HPDE6-E6E7 (cell line): ENCODE data around the gene TFF3.
A peak's percentile ranks its signal among the peaks of the same experiment; 100 is the strongest.

Source experiments
- DNase-seq: peaks from one replicate; pipeline ENCODE4 v3.0.0; 2011; ENCODE audit warnings: missing footprints; ENCODE audit errors: extremely low spot score

The TFF3 gene

GRCh38 chr21:42320791-42321190 lies 5.6 kb upstream of the TFF3 start:
- no peak for DNase-seq

- no peak for DNase-seq
Measured at GRCh38 chr21:42319851-42320572, 4.8 kb upstream of the TFF3 start.

DNA sequence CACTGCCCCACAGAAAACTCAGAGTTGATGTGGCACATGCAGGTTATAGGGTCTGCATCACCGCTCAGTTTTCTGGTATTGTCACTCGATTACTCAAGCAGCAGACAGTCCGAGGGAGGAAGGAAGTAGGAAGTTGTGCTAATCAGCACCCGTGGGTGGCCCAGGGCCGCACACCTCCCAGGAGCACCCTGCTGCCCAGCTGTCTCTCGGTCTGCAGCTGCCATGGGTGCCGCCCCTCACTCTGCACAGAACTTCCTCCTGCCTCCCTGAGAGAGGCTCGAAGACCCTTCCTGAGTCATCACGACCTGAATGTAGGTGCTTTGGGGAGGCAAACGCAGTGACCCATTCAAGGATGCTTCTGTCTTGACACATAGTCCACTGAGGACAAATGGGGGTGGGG lies 4.2 kb upstream of the TFF3 start:
- DNase-seq = no peak

DNA sequence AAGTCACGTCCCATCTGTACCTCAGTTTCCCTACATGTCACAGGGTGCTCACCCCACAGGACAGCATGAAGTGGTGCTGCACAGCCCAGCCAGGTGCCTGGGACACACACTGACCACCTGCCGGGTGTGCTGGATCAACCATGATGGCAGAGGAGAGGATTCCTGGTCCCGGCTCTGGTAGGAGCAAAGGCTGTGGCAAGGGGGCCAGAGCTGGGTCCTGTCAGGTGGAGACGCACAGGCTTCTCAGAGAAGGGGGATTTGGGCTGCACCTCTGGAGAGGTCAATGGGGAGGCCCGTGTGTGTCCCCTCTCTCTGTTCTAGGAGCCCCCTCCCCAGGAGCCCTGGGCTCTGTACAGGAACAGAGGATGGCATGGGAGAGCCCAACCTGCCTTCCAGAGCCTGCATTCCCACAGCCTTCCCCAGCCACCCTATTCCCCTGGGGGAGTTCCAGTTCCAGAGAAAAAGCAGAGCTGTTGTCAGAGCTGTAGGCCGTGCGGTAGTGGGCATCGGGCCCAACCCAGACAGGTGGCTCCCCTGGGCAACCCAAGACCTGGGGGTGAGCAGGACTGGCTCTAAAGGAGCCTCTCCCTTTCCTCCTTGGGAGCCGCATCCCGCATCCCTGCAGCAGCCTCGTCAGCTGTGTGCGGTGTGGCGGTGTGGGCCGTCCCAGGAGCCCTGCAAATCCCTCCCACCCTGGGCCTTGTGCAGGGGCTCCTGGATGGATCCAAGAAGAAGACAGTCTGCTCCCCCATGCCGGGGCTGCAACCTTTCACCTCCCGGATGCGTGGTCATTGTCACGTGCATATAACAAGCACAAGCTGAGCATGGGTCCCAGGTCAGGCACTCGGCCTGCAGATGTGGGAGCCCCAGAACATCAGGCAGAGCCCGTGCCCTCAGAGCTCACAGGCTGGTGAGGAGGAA lies 2.9 kb upstream of the TFF3 start:
- DNase-seq = no peak

DNA sequence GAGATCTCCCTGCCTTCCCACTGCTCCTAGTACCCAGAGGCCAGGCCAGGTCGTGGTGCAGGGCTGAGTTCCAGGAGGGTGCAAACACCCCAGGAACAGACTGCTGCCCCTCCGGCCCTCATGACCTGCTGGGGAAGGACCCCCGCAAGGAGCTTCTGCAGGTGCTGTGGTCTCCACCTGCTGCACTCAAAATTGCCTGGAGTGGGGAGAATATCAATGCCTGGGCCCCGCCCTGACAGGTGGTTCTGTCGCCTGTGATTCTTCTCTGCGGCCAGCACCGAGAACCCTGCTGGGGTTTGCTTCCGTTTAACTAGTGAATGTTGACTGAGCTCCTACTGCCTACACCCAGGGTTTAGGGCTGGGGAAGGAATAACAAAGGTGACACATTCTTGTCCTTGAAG lies 2.1 kb upstream of the TFF3 start:
- DNase-seq = no peak

GRCh38 chr21:42316891-42317290 lies 1.7 kb upstream of the TFF3 start:
- no peak for DNase-seq

DNA sequence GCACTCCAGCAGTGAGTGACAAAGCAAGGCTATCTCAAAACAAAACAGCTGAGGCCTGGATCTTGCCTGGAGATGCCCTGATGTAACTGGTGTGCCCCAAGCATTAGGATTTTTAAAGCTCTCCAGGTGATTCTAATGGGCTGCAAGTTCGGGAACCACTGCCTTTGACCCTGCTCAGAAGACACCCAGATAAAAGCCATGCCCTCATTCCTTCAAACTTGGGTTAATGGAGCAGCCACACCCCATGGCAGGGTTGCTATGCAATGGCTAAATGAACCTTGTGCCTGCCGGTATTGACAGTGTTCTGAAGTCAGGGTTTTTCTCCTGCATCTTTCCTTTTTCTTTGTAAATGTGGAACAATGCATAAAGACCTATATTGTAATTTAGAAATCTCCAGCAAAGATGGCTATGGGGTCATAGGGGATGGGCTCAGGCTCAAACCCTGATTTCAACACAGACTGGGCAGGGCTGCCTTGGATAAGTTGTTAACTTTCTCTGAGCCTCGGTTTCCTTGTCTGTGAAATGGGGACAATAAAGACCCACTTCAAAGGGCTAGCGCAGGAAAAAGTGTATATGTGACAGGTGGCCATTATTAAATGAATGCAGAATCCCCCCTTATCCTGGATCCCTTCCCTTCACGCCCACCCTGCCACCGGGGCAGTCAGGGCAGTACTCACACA lies 453 bp downstream of the TFF3 start:
- no peak for DNase-seq

- no peak for DNase-seq
Measured at GRCh38 chr21:42313501-42313969, 1.7 kb downstream of the TFF3 start.

DNA sequence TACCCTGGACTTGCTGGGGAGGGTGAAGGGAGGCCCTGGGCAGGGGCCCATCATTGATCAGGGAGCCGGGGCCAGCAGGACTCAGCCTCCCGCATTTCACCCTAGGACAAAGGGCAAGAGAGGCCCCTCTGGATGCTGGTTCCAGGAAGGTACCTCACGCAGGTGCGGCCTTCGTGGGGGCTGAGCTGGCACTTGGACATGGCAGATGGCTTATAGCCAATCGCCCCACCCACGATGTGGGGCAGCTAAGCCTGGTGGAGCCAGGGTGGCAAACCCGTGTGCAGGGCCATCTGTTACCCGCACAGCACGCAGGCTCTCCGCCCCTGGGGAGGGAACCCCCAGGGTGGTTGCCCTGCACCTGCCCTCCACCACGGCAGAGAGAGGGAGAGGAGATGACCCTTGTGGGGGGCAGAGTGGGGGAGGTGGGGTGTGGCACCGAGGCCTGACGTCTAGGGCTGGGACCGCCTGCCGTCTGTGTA lies 2.5 kb downstream of the TFF3 start:
- no peak for DNase-seq

GRCh38 chr21:42311816-42312625 lies 3.2 kb downstream of the TFF3 start:
- no peak for DNase-seq

DNA sequence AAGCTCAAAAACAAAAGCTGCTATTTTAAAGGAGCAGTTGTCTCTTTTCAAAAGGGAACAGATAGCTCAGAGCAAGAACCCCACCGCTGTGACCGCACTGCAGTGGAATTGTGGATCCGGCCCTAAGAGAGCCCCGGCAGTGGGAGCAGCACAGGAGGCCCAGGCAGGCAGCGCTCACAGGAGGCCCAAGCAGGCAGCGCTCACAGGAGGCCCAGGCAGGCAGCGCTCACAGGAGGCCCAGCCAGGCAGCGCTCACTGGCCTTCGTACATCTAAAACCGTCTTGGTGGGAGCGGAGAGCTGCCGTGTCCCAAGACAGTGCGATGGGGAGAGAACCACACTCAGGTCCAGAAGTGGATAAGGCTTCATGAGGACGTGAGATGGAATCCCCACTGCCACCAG lies 4.0 kb downstream of the TFF3 start:
- no peak for DNase-seq

- DNase-seq = no peak
Measured at GRCh38 chr21:42310411-42311001, 4.7 kb downstream of the TFF3 start.

DNA sequence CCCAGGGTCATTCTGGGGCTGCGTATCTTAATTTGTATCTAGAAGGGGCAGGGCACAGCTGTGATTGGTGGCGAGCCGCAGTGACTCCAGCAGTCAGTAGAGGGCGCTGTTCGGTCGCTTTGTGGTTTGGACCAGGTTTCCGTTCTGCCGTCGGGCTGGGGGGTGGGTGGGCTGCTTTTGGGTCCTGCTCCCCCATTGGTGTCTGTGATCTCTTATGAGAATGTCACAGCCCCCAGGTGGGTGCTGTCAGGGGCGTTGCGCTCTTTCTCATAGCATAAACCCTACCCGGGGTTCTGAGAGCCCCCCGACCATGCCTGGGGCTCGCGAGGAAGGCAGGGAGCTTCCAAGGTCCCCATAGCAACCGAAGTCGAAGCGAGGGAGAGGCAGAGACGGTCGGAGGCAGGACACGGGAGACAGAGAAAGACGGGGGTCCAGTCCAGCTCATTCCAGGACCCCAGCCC lies 5.4 kb downstream of the TFF3 start:
- DNase-seq = peak; percentile 34

GRCh38 chr21:42308914-42309752 lies 6.1 kb downstream of the TFF3 start:
- DNase-seq = no peak

GRCh38 chr21:42308161-42308913 lies 6.9 kb downstream of the TFF3 start:
- no peak for DNase-seq

- DNase-seq = no peak
Measured at GRCh38 chr21:42307106-42307505, 8.1 kb downstream of the TFF3 start.

DNA sequence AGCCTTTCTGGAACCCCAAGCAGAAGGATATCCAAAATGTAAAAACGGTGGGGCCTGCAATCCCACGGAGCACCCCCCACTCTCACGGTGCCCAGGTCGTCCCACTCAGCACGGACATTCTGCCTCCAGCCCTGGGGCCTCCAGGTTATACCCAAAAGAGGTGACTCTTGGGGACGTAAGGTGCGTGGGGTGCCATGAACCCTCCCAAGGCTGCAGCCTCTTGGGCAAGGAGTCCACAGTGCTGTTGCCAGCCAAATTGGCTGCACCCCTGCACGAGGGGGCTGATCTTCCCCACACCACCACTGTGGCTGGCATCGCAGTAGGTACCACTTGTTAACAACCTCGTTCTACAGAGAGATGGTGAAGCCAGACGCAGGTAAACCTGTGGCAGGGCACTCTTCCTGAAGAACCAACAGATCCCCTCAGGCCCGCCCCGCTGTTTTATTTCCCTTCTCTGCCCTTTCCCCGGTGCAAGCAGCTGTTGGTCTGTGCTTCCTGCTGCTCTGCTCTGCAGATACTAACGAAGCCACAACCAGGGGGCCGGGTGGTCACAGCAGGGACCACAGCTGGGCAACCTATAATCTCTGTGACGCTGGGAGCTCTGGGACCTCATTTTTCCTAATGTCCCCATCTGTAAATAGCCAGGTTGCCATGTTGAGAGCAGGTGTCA lies 8.7 kb downstream of the TFF3 start:
- no peak for DNase-seq

- DNase-seq = no peak
Measured at GRCh38 chr21:42305707-42306147, 9.5 kb downstream of the TFF3 start.
